OCI-LY3 (cell line): ENCODE measurements around the gene LMTK2.

ENCODE experiments used
- CTCF ChIP-seq: fragments of 200-600, 300-600 bp; sonication (generic); IDR thresholded peaks from 2 replicates; pipeline ENCODE4 v1.5.1; 2014; ENCODE audit warnings: antibody characterized with exemption, low read length, low read depth
- EZH2phosphoT487 ChIP-seq: fragments of 200-600 bp; shearing (Covaris generic); IDR thresholded peaks from 2 replicates; pipeline ENCODE4 v1.6.1; 2018; ENCODE audit warnings: antibody characterized with exemption, mixed run types, low read depth

GRCh38 chr7:98162758-98163157, 56.1 kb downstream of the LMTK2 start:
- TF ChIP-seq CTCF: no peak
- TF ChIP-seq EZH2phosphoT487: no peak
